ENCODE measurements around the gene CHRNB1.

CHRNB1 gene

GRCh38 chr17:7460850-7461660, 16.2 kb downstream of the CHRNB1 start:
- no peaks in the 10 kb centered on the region for H3K27me3 ChIP-seq (ENCODE audit: control insufficient read depth, insufficient read depth, low read length)
- H3K9me3 ChIP-seq (ENCODE audit: control insufficient read depth, low read length): no peaks in the 10 kb centered on the region
- TF ChIP-seq, protein P1, sequence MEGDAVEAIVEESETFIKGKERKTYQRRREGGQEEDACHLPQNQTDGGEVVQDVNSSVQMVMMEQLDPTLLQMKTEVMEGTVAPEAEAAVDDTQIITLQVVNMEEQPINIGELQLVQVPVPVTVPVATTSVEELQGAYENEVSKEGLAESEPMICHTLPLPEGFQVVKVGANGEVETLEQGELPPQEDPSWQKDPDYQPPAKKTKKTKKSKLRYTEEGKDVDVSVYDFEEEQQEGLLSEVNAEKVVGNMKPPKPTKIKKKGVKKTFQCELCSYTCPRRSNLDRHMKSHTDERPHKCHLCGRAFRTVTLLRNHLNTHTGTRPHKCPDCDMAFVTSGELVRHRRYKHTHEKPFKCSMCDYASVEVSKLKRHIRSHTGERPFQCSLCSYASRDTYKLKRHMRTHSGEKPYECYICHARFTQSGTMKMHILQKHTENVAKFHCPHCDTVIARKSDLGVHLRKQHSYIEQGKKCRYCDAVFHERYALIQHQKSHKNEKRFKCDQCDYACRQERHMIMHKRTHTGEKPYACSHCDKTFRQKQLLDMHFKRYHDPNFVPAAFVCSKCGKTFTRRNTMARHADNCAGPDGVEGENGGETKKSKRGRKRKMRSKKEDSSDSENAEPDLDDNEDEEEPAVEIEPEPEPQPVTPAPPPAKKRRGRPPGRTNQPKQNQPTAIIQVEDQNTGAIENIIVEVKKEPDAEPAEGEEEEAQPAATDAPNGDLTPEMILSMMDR (IDR thresholded peaks at IDR 0.05): no peak
- no peak overlapping the region for H3K4me2 ChIP-seq (ENCODE audit: low read length)
- peaks cover 1% of the 10 kb centered on the region for H3K4me1 ChIP-seq
- no peak overlapping the region for H3K4me3 ChIP-seq (ENCODE audit: low read depth, low read length)
- no peak overlapping the region for H3K9ac ChIP-seq
- no peaks in the 10 kb centered on the region for H3K36me3 ChIP-seq (ENCODE audit: control insufficient read depth, insufficient read depth, low read length)
- peaks cover 33% of the 10 kb centered on the region for H3K79me2 ChIP-seq
- H3K27ac ChIP-seq: peak overlapping the region; percentile 33
- no peak overlapping the region for H2AFZ ChIP-seq

DNA sequence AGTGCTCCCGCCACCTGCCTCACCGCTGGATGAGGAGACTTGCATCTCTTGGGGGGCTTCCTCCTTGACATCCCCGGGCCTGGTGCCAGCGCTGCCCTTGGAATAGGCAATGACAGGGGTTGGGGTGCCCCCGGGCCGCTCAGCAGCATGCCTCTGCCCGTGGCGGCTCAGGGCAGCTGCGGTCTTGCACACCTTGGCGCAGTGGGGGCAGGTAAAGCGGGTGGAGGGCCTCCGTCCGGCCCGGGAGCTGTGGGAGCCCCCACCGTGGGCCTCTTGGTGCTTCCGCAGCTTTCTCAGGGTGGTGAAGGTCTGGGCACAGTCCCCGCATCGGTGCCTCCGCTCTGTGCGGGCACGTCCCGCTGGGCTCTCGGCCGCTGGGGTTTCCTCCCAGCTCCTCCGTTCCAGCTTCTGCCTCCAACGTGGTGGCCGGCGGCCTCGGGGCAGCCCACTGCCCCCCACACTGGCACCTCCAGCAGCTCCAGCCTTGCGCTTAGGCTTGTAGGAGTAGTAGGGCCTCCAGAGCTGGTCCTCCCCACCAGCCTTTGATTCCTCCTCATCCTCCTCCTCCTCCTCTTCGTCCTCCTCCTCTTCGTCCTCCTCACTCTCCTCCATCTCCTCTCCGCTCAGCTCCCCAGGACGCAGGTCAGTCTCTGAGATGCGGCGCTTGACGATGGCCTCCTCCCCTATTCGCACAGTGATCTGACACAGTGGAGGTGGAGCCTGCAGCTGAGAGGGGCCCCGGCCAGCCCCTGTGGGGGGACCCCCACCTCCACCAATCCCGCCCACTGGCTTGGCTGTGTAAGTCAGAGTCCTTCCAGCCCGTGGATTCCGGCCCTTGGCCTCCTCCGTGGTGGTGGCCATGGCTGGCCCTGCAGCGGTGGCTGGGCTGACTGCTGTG, 17.9 kb downstream of the CHRNB1 start:
- Histone ChIP-seq H3K9me3 (ENCODE audit: control insufficient read depth, low read length) (no peaks in the 10 kb centered on the region), H3K4me2 (ENCODE audit: low read length) (no peak overlapping the region), H3K27me3 (ENCODE audit: control insufficient read depth, insufficient read depth, low read length) (no peaks in the 10 kb centered on the region), H3K4me3 (ENCODE audit: low read depth, low read length) (no peak overlapping the region), H2AFZ (no peak overlapping the region), H3K27ac (no peak overlapping the region), H3K79me2 (peaks cover 44% of the 10 kb centered on the region), H3K4me1 (peaks cover 18% of the 10 kb centered on the region), H3K9ac (no peak overlapping the region), H3K36me3 (ENCODE audit: control insufficient read depth, insufficient read depth, low read length) (no peaks in the 10 kb centered on the region)
- TF ChIP-seq, protein P1 (IDR thresholded peaks at IDR 0.05): no peak

GRCh38 chr17:7463372-7463846, 18.5 kb downstream of the CHRNB1 start:
- Histone ChIP-seq H3K9me3 (ENCODE audit: control insufficient read depth, low read length) (no peaks in the 10 kb centered on the region), H3K4me3 (ENCODE audit: low read depth, low read length) (no peak overlapping the region), H3K9ac (no peak overlapping the region), H3K36me3 (ENCODE audit: control insufficient read depth, insufficient read depth, low read length) (no peaks in the 10 kb centered on the region), H3K27me3 (ENCODE audit: control insufficient read depth, insufficient read depth, low read length) (no peaks in the 10 kb centered on the region), H3K4me1 (peaks cover 21% of the 10 kb centered on the region), H2AFZ (no peak overlapping the region), H3K4me2 (ENCODE audit: low read length) (no peak overlapping the region), H3K79me2 (peaks cover 50% of the 10 kb centered on the region), H3K27ac (no peak overlapping the region)
- TF ChIP-seq, protein P1 (IDR thresholded peaks at IDR 0.05): no peak

- no peaks in the 10 kb centered on the region for H3K36me3 ChIP-seq (ENCODE audit: control insufficient read depth, insufficient read depth, low read length)
- H3K4me3 ChIP-seq (ENCODE audit: low read depth, low read length): no peak overlapping the region
- TF ChIP-seq, protein P1 (IDR thresholded peaks at IDR 0.05): no peak
Observed at GRCh38 chr17:7464081-7464480, 19.2 kb downstream of the CHRNB1 start.

More at GRCh38 chr17:7464081-7464480, 19.2 kb downstream of the CHRNB1 start:
- Histone ChIP-seq H3K27ac (no peak overlapping the region), H2AFZ (no peak overlapping the region), H3K27me3 (ENCODE audit: control insufficient read depth, insufficient read depth, low read length) (no peaks in the 10 kb centered on the region), H3K9ac (no peak overlapping the region), H3K9me3 (ENCODE audit: control insufficient read depth, low read length) (no peaks in the 10 kb centered on the region), H3K4me1 (peaks cover 26% of the 10 kb centered on the region), H3K4me2 (ENCODE audit: low read length) (no peak overlapping the region), H3K79me2 (peaks cover 56% of the 10 kb centered on the region)

All from parathyroid adenoma (tissue), 2 donors.